Measurements from ENCODE around the gene TBCEL.

The TBCEL gene

DNA sequence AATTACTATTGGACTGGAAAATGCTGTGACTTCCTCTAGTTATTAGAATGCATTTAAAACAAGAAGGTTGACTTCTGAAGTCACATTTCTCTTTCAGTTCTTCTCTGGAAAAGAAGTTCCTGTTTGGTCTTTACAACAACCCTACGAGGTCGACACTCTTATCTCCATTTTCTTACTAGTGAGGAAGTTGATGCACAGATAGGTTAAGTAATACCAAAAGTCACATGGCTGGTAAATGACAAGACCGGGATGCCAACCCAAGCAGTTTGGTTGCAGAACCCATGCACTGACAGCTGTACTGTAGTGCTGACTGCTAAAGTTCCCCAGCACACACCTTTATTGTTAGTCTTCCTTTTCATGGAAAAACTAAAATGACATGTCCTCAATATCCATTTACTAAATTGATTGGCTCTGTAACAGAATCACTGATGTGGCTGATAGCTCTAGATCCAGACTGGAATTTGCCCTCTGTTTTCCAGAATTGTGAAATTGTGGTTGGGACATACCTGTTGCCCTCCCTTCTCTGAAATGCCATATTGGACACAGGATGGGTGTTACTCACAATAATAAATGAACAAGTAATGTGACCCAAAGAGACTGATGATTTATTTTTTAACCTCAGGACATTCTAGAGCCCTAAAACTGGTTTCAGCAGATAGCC, 67.7 kb downstream of the TBCEL start:
- peaks cover 14% of the 10 kb centered on the region for H3K36me3 ChIP-seq (ENCODE audit: insufficient read depth, low read length)

DNA sequence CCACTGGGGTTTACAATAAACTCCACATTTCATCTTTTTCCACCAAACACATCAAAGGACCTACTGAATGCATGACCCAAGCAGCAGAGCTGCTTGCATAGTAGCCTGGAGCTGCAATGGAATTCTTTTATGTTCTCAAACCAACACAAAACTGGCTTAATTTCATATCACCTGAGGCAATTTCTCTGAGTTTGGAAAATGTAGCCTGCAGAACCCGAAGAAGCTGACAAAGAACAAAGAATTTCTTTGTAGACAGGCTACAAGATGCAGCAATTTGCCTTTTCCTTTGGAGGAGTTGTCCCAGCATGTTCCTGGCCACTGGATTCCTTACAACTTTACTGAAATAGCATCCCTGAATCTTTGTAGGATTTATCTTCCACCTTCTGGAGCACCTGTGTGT, 71.7 kb downstream of the TBCEL start:
- H3K4me1 ChIP-seq (ENCODE audit: insufficient read depth, low read length), result peaks cover under 1% of the 10 kb centered on the region; the same call in 1 of the 2 replicates
- H3K36me3 ChIP-seq (ENCODE audit: insufficient read depth, low read length), result no peaks in the 10 kb centered on the region
- H3K9ac ChIP-seq (ENCODE audit: low read depth, low read length), result no peak overlapping the region
- no peaks in the 10 kb centered on the region; the same call in 1 of the 2 replicates for H3K9me3 ChIP-seq (ENCODE audit: control insufficient read depth, insufficient read depth, low read length)

More for the DNA sequence above, 67.7 kb downstream of the TBCEL start:
- Histone ChIP-seq H3K9ac (ENCODE audit: low read depth, low read length) (no peak overlapping the region), H3K9me3 (ENCODE audit: control insufficient read depth, insufficient read depth, low read length) (no peaks in the 10 kb centered on the region; the same call in 1 of the 2 replicates), H3K4me1 (ENCODE audit: insufficient read depth, low read length) (no peaks in the 10 kb centered on the region)

DNA sequence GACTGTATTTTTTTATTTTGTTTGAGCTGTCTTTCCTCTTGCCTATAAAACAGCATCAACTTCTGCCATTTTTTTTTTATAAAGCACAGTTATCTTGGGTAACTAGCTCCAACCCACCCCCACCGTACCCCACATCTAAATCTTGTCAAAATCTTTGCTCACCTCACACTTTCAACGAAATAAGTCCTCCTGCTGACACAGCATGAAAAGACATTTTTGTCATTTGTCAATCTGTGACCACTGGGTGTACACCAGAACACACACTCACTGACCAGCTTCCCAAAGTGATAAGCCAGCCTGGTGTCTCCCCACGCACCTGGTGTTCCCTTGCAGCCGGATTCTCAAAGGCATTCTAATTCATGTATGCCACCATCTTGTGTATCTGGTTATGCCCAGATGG, 75.5 kb downstream of the TBCEL start:
- Histone ChIP-seq H3K9me3 (ENCODE audit: control insufficient read depth, insufficient read depth, low read length) (no peaks in the 10 kb centered on the region; the same call in 1 of the 2 replicates), H3K4me1 (ENCODE audit: insufficient read depth, low read length) (peaks cover 11% of the 10 kb centered on the region; the same call in 1 of the 2 replicates), H3K9ac (ENCODE audit: low read depth, low read length) (no peak overlapping the region), H3K36me3 (ENCODE audit: insufficient read depth, low read length) (no peaks in the 10 kb centered on the region)

DNA sequence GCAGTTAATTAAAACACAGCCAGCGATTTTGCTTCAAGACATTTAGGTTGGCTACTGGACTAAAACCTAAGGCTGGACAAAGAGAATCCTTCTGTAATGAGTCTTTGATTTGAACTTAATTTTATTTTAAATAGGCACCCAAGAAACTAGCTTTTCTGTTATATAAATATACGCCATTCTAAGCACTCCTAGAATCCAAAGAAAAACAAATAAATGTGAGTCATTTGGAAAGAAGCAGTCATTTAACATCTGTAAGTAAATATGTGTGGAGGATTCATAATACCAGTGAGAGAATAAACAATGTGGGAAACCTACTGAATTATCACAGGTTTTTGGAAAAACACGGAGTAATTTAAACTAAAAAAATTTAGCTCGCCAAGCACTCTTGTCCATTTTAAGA, 76.0 kb downstream of the TBCEL start:
- Histone ChIP-seq H3K36me3 (ENCODE audit: insufficient read depth, low read length) (no peaks in the 10 kb centered on the region), H3K4me1 (ENCODE audit: insufficient read depth, low read length) (peaks cover 11% of the 10 kb centered on the region; the same call in 1 of the 2 replicates), H3K9me3 (ENCODE audit: control insufficient read depth, insufficient read depth, low read length) (no peaks in the 10 kb centered on the region; the same call in 1 of the 2 replicates), H3K9ac (ENCODE audit: low read depth, low read length) (no peak overlapping the region)

DNA sequence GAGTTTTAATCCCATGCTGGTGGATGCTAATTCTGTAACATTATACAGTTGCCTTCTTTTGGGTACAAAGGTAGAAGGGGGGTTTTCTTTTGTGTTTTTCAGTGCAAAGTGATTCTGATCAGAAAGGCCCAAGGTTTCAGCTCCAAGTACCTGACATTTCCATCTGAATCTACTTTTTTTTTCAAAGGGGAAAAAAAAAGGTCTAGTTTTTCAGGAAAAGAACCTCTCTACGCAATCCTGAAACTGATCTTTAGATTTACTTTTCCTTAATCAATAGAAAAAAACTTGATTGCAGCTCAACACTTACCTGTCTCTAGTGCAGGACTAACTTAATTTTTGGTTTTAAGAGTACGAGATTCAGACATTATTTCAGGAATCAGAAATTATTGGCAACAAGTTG, 77.0 kb downstream of the TBCEL start, which contains the start of gene TECTA:
Gene TECTA (plus strand): TSS at position 301 of the 400 bp plus-strand sequence. CDS start 1,423 bp downstream, outside the sequence.
- no peaks in the 10 kb centered on the region; the same call in 1 of the 2 replicates for H3K9me3 ChIP-seq (ENCODE audit: control insufficient read depth, insufficient read depth, low read length)
- peaks cover 11% of the 10 kb centered on the region; the same call in 1 of the 2 replicates for H3K4me1 ChIP-seq (ENCODE audit: insufficient read depth, low read length)
- H3K9ac ChIP-seq (ENCODE audit: low read depth, low read length), result no peak within 1 kb of the TSS
- no peaks in the 10 kb centered on the region for H3K36me3 ChIP-seq (ENCODE audit: insufficient read depth, low read length)

DNA sequence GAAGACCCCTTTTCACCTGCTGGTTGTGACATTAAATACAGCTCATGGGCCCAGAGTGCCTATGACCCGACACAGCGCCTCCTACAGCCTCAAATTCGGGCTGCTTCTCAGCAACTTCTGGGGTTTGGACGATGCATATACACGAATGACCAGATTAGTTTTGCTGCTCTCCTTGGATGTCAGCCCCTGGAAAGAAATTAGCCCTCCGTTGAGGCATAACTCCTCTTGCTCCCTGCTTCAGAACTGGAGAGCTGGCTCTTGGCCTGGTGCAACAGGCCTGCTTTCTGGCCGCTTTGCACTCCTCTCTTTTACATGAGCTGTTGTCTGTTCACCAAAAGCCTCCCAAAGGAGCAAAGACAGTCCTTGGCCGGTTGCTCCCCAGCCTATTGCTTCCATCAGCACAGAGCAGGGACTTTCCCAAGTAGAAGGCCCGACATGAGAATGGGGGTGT, 80.4 kb downstream of the TBCEL start:
- H3K36me3 ChIP-seq (ENCODE audit: insufficient read depth, low read length), result no peaks in the 10 kb centered on the region
- peaks cover 11% of the 10 kb centered on the region; the same call in 1 of the 2 replicates for H3K4me1 ChIP-seq (ENCODE audit: insufficient read depth, low read length)

DNA sequence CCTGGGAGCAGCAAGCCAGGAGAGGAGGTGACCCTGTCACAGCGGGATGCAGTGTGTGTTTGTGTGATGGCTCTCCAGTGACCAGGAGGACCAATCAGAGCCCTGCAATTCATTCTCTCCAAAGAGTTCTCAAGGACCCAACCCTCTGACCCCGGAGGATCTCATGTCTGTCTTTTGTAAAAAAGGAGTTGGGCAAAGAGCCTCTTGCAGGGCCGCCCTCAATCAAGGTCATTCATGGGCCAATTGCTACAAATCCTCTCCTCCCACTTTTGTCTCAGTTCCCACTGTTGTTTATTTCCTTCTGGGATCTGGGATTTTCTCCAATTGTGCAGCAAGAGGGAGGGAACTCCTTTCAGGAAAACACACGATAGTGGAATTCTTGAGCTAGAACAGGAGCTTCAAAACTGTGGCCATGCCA, 81.2 kb downstream of the TBCEL start:
- no peaks in the 10 kb centered on the region for H3K36me3 ChIP-seq (ENCODE audit: insufficient read depth, low read length)
- H3K9ac ChIP-seq (ENCODE audit: low read depth, low read length), result no peak overlapping the region
- H3K9me3 ChIP-seq (ENCODE audit: control insufficient read depth, insufficient read depth, low read length), result no peaks in the 10 kb centered on the region
- H3K4me1 ChIP-seq (ENCODE audit: insufficient read depth, low read length), result peaks cover 11% of the 10 kb centered on the region; the same call in 1 of the 2 replicates

More for the DNA sequence above, 80.4 kb downstream of the TBCEL start:
- no peaks in the 10 kb centered on the region for H3K9me3 ChIP-seq (ENCODE audit: control insufficient read depth, insufficient read depth, low read length)
- no peak overlapping the region for H3K9ac ChIP-seq (ENCODE audit: low read depth, low read length)

DNA sequence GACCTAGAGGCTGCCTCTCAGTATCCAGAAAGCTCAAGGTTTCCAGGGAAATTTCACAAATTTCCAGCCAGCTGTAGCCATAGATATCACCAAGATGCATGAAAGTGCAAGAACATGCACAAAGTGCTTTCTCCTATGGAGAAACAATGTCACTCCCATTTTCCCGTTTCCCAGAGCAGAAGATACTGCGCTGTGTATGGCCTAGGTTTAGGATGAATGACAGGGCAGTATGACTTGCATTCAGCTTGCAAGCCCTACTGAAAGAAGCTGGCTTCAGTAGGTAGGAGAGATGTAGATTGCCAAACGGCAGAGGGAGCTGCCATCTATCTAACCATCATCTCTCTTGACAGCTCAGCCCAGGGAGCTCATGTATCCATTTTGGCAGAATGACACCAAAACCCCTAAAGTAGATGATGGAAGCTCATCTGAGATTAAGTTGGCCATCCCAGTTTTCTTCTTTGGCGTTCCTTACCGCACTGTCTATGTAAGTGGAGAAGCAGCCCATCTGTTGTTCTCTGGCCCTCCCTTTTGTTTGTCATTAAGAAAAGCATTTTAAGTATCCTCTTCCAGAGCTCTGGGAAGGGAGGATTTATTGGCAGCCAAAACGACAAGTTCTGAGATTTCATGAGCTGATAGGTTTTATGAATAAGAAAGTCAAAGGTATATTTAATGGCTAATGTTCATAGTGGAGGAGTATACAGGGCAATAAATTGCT, 81.7 kb downstream of the TBCEL start:
- Histone ChIP-seq H3K9ac (ENCODE audit: low read depth, low read length) (no peak overlapping the region), H3K4me1 (ENCODE audit: insufficient read depth, low read length) (peaks cover 10% of the 10 kb centered on the region; the same call in 1 of the 2 replicates), H3K9me3 (ENCODE audit: control insufficient read depth, insufficient read depth, low read length) (no peaks in the 10 kb centered on the region), H3K36me3 (ENCODE audit: insufficient read depth, low read length) (no peaks in the 10 kb centered on the region)

DNA sequence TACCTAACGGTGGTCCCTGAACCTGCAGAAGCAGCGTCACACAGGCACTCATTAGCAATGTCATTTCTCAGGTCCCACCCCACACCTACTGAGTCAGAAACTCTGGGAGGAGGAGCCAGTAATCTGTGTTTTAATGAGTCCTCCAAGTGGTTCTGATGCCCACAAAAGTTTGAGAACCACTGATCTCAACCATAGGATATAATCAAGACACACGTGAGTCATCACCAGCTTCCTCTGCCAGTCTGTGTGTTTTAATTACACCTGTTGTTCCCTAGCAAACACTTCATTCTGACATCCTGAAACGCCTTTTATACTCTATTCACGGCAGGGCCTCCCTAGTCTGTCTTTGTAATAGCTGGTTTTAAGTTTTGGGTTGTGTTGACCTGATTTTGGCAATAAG, 82.9 kb downstream of the TBCEL start:
- H3K9me3 ChIP-seq (ENCODE audit: control insufficient read depth, insufficient read depth, low read length), result no peaks in the 10 kb centered on the region

DNA sequence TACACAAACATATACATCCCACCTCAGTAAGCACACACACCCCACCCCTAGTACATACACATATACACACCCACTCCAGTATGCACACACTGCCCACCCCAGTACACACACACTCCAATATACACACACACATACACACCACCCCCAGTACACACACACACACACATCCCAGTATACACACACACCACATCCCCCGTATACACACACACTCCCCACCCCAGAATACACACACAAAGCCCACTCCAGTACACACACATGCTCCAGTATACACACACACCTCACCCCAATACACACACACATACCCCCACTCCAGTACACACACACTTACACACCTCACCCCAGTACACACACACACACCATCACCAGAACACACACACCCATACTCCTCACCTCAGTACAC, 84.5 kb downstream of the TBCEL start:
- no peak overlapping the region for H3K9ac ChIP-seq (ENCODE audit: low read depth, low read length)
- H3K9me3 ChIP-seq (ENCODE audit: control insufficient read depth, insufficient read depth, low read length), result no peaks in the 10 kb centered on the region
- H3K4me1 ChIP-seq (ENCODE audit: insufficient read depth, low read length), result no peaks in the 10 kb centered on the region
- no peaks in the 10 kb centered on the region for H3K36me3 ChIP-seq (ENCODE audit: insufficient read depth, low read length)

More for the DNA sequence above, 82.9 kb downstream of the TBCEL start:
- Histone ChIP-seq H3K4me1 (ENCODE audit: insufficient read depth, low read length) (no peaks in the 10 kb centered on the region), H3K36me3 (ENCODE audit: insufficient read depth, low read length) (no peaks in the 10 kb centered on the region), H3K9ac (ENCODE audit: low read depth, low read length) (no peak overlapping the region)

DNA sequence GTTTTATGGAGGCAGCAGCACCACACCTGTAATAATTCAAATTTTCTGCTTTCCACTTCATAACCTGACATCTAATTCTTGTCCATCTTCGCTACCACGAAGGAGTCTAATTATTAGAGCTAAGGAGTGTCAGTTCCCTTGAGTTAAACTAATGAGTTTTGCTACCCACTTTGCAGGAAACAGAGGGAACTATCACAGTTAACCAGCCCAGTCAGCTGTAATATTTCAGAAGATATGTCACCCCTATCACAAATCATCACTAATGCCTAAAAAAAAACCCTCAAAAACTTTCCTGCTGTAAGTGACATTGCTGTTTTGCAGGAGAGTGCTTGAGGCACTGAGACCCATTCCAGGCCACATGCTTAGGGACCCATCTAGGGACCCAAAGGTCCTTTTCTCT, 85.6 kb downstream of the TBCEL start:
- no peaks in the 10 kb centered on the region for H3K9me3 ChIP-seq (ENCODE audit: control insufficient read depth, insufficient read depth, low read length)
- H3K9ac ChIP-seq (ENCODE audit: low read depth, low read length), result no peak overlapping the region
- H3K4me1 ChIP-seq (ENCODE audit: insufficient read depth, low read length), result no peaks in the 10 kb centered on the region
- H3K36me3 ChIP-seq (ENCODE audit: insufficient read depth, low read length), result no peaks in the 10 kb centered on the region

DNA sequence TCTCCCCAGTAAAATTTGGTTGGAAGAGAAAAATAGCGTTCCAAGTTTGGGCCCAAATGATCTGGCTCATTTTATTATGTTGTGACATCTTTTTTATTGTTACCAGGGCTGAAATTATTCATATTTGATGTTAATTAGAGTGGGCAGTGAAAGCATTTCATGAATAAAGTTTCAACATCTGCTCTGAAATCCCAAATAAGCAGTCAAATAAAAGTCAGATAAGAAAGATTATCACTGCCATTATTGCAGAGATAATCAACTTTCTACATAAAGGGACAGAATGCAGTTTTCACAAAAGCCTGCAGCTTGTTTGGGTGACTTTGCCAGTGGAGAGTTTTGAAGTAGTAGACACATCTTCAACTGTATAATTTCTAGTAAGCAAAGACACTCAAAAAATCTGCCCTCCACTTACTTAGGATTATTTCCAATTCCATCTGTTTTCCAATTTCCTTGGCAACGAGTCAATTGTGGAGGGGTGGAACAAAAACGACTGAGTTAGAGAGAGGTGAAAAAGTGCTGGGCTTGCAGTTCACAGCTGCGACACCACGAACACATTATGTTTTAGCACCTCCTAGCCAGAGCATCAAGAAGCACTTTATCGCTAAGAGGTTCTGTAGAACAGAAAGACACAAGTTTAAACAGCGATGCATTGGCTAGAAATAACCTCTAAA, 86.1 kb downstream of the TBCEL start:
- no peaks in the 10 kb centered on the region for H3K9me3 ChIP-seq (ENCODE audit: control insufficient read depth, insufficient read depth, low read length)
- no peaks in the 10 kb centered on the region for H3K36me3 ChIP-seq (ENCODE audit: insufficient read depth, low read length)
- H3K4me1 ChIP-seq (ENCODE audit: insufficient read depth, low read length), result no peaks in the 10 kb centered on the region
- no peak overlapping the region for H3K9ac ChIP-seq (ENCODE audit: low read depth, low read length)

DNA sequence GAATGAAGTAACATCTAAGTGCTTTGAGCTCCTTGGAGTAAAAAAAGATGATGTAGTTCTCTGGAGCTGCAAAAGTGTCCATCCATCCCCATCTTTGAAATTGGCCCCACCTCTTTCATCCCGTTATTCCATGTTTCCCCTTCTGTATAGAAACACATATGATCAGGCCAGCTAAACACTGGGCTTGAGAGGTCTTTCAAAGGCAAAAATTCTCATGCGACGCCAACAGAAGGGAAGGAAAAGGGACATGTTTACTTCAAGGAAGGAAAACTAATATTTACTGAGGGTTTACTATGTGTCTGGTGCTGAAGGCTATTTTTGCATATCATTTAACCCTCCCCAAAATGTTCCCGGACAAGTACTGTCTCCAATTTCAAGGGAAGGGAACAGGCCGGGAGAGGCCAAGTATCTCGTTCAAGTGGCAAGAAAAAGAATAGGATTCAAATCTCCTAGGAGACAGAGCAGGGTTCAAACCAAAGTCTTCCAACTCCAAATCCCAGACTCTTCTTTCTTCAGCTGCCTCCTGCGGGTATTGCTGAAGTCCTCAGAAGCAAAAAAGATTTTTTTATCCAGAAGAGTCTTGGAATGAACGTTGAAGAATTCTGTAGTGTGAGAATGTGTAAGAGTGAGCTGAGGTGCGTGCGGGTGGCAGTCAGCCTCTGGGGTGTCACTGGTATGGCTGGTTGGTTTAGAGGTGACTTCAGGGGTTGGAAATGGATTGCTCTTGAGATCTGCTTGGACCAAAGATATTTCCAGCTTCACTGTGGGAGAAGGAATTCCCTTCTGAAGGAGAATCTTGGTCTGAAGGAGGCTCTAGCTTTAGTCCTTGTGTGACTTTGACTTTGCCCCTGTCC, 87.2 kb downstream of the TBCEL start:
- H3K4me1 ChIP-seq (ENCODE audit: insufficient read depth, low read length), result no peaks in the 10 kb centered on the region
- H3K36me3 ChIP-seq (ENCODE audit: insufficient read depth, low read length), result no peaks in the 10 kb centered on the region
- H3K9me3 ChIP-seq (ENCODE audit: control insufficient read depth, insufficient read depth, low read length), result no peaks in the 10 kb centered on the region
- no peak overlapping the region for H3K9ac ChIP-seq (ENCODE audit: low read depth, low read length)

All from ES-I3 (cell line).